Neural cell (in vitro differentiated cells): Measurements from ENCODE around the gene COG5. TPM values are rescaled to one million over a fixed set of nuclear protein-coding genes. Genes with fewer than 3 reads are reported as not detected.

Source experiments
- H2AFZ ChIP-seq: fragments of 200-600, 300-800 bp; sonication (generic), shearing (Covaris generic); 2 replicates; pipeline ENCODE4 v1.6.0; 2014; ENCODE audit warnings: low read depth, mild to moderate bottlenecking, antibody characterized with exemption, low read length, moderate library complexity
- H3F3A ChIP-seq: fragments of 200-600 bp; shearing (Covaris generic); 2 replicates; pipeline ENCODE4 v1.6.1; 2016; ENCODE audit warnings: mild to moderate bottlenecking, moderate library complexity, mixed read lengths, antibody characterized with exemption, low read length; ENCODE audit not compliant: insufficient read depth, poor library complexity, severe bottlenecking
- H3K27ac ChIP-seq: fragments of 200-600, 300-800 bp; sonication (generic), shearing (Covaris generic); 2 replicates; pipeline ENCODE4 v1.5.1; 2014; ENCODE audit warnings: mild to moderate bottlenecking, low read length, moderate library complexity
- H3K27me3 ChIP-seq: fragments of 300-800, 200-600 bp; sonication (generic), shearing (Covaris generic); 2 replicates; pipeline ENCODE4 v1.6.0; 2014; ENCODE audit warnings: mild to moderate bottlenecking, low read depth, low read length, moderate library complexity; ENCODE audit not compliant: insufficient read depth
- H3K36me3 ChIP-seq: fragments of 300-800, 200-600 bp; sonication (generic), shearing (Covaris generic); 2 replicates; pipeline ENCODE4 v1.5.1; 2014; ENCODE audit warnings: mild to moderate bottlenecking, antibody characterized with exemption, low read length, moderate library complexity; ENCODE audit not compliant: insufficient read depth
- H3K4me2 ChIP-seq: fragments of 300-800, 200-600 bp; sonication (generic), shearing (Covaris generic); 2 replicates; pipeline ENCODE4 v1.6.0; 2014; ENCODE audit warnings: mild to moderate bottlenecking, low read length
- H3K4me3 ChIP-seq: fragments of 300-800, 200-600 bp; sonication (generic), shearing (Covaris generic); 2 replicates; pipeline ENCODE4 v1.5.1; 2014; ENCODE audit warnings: mild to moderate bottlenecking, low read length, moderate library complexity
- H3K79me2 ChIP-seq: fragments of 200-600 bp; shearing (Covaris generic); replicated peaks from 2 replicates; pipeline ENCODE4 v1.6.0; 2014; ENCODE audit warnings: mild to moderate bottlenecking, low read length, moderate library complexity; ENCODE audit not compliant: insufficient read depth
- H3K9ac ChIP-seq: fragments of 300-800, 200-600 bp; sonication (generic), shearing (Covaris generic); 2 replicates; pipeline ENCODE4 v1.6.1; 2016; ENCODE audit warnings: mild to moderate bottlenecking, low read length, mixed read lengths
- H3K9me2 ChIP-seq: fragments of 200-600 bp; shearing (Covaris generic); 2 replicates; pipeline ENCODE4 v1.6.1; 2016; ENCODE audit warnings: mild to moderate bottlenecking, low read length, mixed read lengths; ENCODE audit not compliant: insufficient read depth
- H3K9me3 ChIP-seq: fragments of 200-600, 300-800 bp; sonication (generic), shearing (Covaris generic); 2 replicates; pipeline ENCODE4 v1.6.1; 2016; ENCODE audit warnings: mild to moderate bottlenecking, mixed run types, low read length, moderate library complexity, mixed read lengths
- H4K20me1 ChIP-seq: fragments of 200-600 bp; shearing (Covaris generic); 2 replicates; pipeline ENCODE4 v1.6.1; 2016; ENCODE audit warnings: mild to moderate bottlenecking, mixed run types; ENCODE audit not compliant: insufficient read depth
- EP300 ChIP-seq: fragments of 450-650 bp; conservative IDR thresholded peaks from 2 replicates; pipeline ENCODE4 v1.6.1; 2014; ENCODE audit warnings: antibody characterized with exemption, mild to moderate bottlenecking, moderate library complexity; ENCODE audit not compliant: poor library complexity, severe bottlenecking
- EZH2 ChIP-seq: fragments of 200-600, 300-800 bp; shearing (Covaris generic), sonication (generic); IDR thresholded peaks from 2 replicates; pipeline ENCODE4 v1.6.1; 2014; ENCODE audit warnings: antibody characterized with exemption, low read length, borderline replicate concordance, mild to moderate bottlenecking; ENCODE audit not compliant: insufficient read depth, poor library complexity, severe bottlenecking
- MXI1 ChIP-seq: fragments of 450-650 bp; conservative IDR thresholded peaks from 2 replicates; pipeline ENCODE4 v1.6.1; 2014; ENCODE audit warnings: antibody characterized with exemption, mild to moderate bottlenecking; ENCODE audit not compliant: poor library complexity, severe bottlenecking
- POLR2AphosphoS5 ChIP-seq: IDR thresholded peaks from 2 replicates; pipeline ENCODE4 v1.6.1; 2012
- RAD21 ChIP-seq: fragments of 450-650 bp; conservative IDR thresholded peaks from 2 replicates; pipeline ENCODE4 v1.6.1; 2014; ENCODE audit warnings: antibody characterized with exemption, mild to moderate bottlenecking, moderate library complexity
- SMC3 ChIP-seq: fragments of 450-650 bp; conservative IDR thresholded peaks from 2 replicates; pipeline ENCODE4 v1.6.1; 2014; ENCODE audit warnings: antibody characterized with exemption, mild to moderate bottlenecking, moderate library complexity; ENCODE audit not compliant: poor library complexity
- TAF1 ChIP-seq: IDR thresholded peaks from 2 replicates; pipeline ENCODE4 v1.6.1; 2012; ENCODE audit warnings: low read depth
- polyA plus RNA-seq: library from polyadenylated mRNA; depleted of rRNA; stranded (reverse); fragments of >200 nt; gene quantifications from 2 replicates; pipeline ENCODE4 v1.2.3, GENCODE V29; 2014
- TF ChIP-seq, protein P1 (sequence below): IDR thresholded peaks from 2 replicates; pipeline ENCODE4 v1.6.1; 2012; ENCODE audit warnings: borderline replicate concordance
- TF ChIP-seq, protein P2 (sequence below): fragments of 450-650 bp; IDR thresholded peaks from 2 replicates; pipeline ENCODE4 v1.5.1; 2014; ENCODE audit warnings: antibody characterized with exemption, mild to moderate bottlenecking, moderate library complexity; ENCODE audit not compliant: poor library complexity, severe bottlenecking

COG5 gene
- polyA plus RNA-seq, 1 donor from 2014 or later = 13.3 TPM

DNA sequence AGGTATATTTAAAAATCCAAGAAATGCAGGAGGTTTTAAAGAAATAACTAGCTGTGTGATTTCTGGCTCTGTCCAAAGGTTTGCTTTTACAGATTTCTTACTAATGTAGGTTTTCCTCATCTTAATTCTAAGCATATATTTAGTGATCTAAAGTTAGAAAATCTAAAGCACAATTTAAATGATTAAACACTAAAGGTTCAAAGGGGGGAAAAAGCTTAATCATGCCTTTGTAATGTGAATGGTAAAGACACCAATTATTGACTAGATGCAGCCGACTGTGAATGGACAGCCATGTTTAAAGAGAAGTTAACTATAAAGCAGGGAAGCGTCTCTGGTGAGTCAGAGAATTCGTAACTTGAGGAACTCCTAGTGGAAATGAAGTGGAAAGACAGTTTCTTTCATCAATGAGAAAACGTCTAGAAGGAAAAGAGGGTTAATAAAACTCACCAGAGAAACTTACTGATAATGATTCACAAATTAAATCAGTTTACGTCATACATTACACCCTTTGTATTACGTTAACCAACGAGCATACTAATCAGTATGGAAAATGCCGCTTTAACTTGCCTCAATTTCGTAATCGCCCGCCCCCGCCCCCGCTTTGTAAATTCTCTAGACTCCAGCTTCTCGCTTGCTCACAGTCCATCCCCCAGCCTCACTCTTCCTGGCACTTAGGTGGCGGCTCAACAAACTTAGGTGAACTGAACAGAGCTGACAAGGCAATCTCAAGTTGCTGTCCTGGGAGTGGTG, 396.1 kb downstream of the COG5 start:
- Histone ChIP-seq H3K79me2 (peaks cover 16% of the 10 kb centered on the region), H3K27ac (peak overlapping the region; percentile 74), H4K20me1 (no peaks in the 10 kb centered on the region), H3K9me2 (no peaks in the 10 kb centered on the region), H3F3A (peaks cover 5% of the 10 kb centered on the region), H3K27me3 (no peaks in the 10 kb centered on the region), H3K4me2 (peak overlapping the region; percentile 72), H2AFZ (peak overlapping the region; percentile 57), H3K4me3 (peak overlapping the region; percentile 70), H3K9me3 (no peaks in the 10 kb centered on the region), H3K36me3 (no peaks in the 10 kb centered on the region), H3K9ac (peak overlapping the region; percentile 60)
- TF ChIP-seq EZH2 = no peak
- TF ChIP-seq EP300 = no peak
- peak; percentile 63 for TF ChIP-seq SMC3
- TF ChIP-seq, protein P1, sequence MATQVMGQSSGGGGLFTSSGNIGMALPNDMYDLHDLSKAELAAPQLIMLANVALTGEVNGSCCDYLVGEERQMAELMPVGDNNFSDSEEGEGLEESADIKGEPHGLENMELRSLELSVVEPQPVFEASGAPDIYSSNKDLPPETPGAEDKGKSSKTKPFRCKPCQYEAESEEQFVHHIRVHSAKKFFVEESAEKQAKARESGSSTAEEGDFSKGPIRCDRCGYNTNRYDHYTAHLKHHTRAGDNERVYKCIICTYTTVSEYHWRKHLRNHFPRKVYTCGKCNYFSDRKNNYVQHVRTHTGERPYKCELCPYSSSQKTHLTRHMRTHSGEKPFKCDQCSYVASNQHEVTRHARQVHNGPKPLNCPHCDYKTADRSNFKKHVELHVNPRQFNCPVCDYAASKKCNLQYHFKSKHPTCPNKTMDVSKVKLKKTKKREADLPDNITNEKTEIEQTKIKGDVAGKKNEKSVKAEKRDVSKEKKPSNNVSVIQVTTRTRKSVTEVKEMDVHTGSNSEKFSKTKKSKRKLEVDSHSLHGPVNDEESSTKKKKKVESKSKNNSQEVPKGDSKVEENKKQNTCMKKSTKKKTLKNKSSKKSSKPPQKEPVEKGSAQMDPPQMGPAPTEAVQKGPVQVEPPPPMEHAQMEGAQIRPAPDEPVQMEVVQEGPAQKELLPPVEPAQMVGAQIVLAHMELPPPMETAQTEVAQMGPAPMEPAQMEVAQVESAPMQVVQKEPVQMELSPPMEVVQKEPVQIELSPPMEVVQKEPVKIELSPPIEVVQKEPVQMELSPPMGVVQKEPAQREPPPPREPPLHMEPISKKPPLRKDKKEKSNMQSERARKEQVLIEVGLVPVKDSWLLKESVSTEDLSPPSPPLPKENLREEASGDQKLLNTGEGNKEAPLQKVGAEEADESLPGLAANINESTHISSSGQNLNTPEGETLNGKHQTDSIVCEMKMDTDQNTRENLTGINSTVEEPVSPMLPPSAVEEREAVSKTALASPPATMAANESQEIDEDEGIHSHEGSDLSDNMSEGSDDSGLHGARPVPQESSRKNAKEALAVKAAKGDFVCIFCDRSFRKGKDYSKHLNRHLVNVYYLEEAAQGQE = no peak
- TF ChIP-seq, protein P2, sequence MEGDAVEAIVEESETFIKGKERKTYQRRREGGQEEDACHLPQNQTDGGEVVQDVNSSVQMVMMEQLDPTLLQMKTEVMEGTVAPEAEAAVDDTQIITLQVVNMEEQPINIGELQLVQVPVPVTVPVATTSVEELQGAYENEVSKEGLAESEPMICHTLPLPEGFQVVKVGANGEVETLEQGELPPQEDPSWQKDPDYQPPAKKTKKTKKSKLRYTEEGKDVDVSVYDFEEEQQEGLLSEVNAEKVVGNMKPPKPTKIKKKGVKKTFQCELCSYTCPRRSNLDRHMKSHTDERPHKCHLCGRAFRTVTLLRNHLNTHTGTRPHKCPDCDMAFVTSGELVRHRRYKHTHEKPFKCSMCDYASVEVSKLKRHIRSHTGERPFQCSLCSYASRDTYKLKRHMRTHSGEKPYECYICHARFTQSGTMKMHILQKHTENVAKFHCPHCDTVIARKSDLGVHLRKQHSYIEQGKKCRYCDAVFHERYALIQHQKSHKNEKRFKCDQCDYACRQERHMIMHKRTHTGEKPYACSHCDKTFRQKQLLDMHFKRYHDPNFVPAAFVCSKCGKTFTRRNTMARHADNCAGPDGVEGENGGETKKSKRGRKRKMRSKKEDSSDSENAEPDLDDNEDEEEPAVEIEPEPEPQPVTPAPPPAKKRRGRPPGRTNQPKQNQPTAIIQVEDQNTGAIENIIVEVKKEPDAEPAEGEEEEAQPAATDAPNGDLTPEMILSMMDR = peak; percentile 72
- TF ChIP-seq RAD21 = peak; percentile 67
- no peak for TF ChIP-seq TAF1

DNA sequence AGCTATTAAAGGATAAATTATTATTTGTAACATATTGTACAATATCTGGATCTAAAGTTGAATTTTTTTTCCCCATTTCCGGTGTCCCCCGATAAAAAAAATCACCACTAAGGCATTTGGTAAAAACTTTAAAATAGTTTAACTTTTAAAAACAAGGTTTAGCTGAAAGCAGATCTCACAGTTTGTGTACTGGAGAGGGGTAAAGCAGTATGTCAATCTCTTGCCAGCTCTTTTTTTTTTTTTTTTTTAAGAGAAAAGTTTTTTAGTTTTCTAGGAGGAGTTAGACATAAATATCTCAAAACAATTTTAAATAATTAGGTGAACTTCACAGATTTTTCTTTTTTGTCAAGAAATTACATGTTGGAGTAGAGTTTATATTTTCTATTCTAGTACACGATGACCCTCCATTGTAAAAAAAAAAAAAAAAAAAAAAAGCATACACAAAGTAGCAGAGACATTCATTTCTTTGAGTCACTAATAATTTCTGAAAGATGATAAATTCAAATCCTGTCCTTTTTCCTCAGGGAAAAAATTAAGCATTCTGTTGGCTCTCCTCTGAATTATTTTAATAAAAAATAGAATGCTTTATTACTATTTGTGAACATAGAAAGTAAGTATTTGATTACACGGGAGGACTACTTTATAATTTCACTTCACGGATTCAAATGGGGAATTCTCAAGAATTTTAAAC, 396.8 kb downstream of the COG5 start:
- no peaks in the 10 kb centered on the region for H3K9me3 ChIP-seq
- H3K27ac ChIP-seq = peak overlapping the region; percentile 19
- H3K36me3 ChIP-seq = no peaks in the 10 kb centered on the region
- peaks cover 5% of the 10 kb centered on the region for H3F3A ChIP-seq
- no peaks in the 10 kb centered on the region for H3K27me3 ChIP-seq
- no peak for TF ChIP-seq RAD21
- no peak for TF ChIP-seq EZH2
- TF ChIP-seq SMC3 = no peak
- no peak for TF ChIP-seq EP300
- TF ChIP-seq TAF1 = no peak
- TF ChIP-seq MXI1 = no peak
- TF ChIP-seq, protein P2 = no peak
- TF ChIP-seq POLR2AphosphoS5 = no peak
- TF ChIP-seq, protein P1 = no peak
- no peaks in the 10 kb centered on the region for H3K9me2 ChIP-seq
- peak overlapping the region; percentile 1 for H3K9ac ChIP-seq
- H4K20me1 ChIP-seq = no peaks in the 10 kb centered on the region
- H3K4me3 ChIP-seq = peak overlapping the region; percentile 70
- peaks cover 8% of the 10 kb centered on the region for H3K79me2 ChIP-seq
- H2AFZ ChIP-seq = no peak overlapping the region
- peak overlapping the region; percentile 72 for H3K4me2 ChIP-seq
